B cell (primary cell): ENCODE results near the gene GGN.

Experiments used
- CTCF ChIP-seq: fragments of 200-600 bp; IDR thresholded peaks from one replicate; pipeline ENCODE4 v1.8.0; 2022; ENCODE audit warnings: antibody characterized with exemption, mild to moderate bottlenecking
- EZH2 ChIP-seq: IDR thresholded peaks from 2 replicates; pipeline ENCODE4 v1.6.1; 2012; ENCODE audit warnings: borderline replicate concordance, low read depth, mild to moderate bottlenecking, moderate library complexity, low read length; ENCODE audit not compliant: insufficient read depth, poor library complexity, severe bottlenecking

GRCh38 chr19:38335949-38336637 lies 51.7 kb downstream of the GGN start:
- TF ChIP-seq CTCF (no peak), EZH2 (no peak)
